Suppressor macrophage treated with lipopolysaccharide for 1 hour (primary cell): Measurements from ENCODE around the gene PTPRC.
A peak's percentile ranks its signal among the peaks of the same experiment; 100 is the strongest.

Experiments
- DNase-seq, 3 donors: peaks; one replicate each; pipeline ENCODE4 v3.0.0-alpha.2; 2020 to 2022

PTPRC gene

DNA sequence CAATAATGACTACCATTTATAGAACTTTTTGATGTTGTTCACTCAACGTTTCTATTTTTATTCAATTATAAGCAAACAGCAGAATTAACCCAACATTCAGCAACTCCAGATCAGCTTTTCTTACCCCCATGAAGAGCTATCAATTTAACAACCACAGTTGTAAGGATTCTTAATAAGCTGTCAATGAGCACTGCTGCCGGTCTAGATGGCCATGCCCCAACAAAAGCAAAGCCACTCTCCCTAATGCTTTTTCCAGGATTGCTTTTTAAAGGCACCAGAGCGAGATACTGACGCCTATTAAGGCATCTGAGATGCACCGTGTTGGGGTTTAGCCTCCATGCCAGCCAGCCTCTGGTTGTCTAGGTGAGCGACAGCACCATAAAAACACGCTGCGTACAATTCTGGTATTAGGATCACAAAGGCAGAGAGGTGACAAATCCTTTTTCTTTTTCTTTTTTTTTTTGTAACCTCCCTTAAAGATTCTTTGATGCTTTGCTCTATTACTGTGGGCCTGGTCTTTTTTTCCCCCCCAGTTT is 39.5 kb downstream of the PTPRC start:
- DNase-seq = no peak

DNA sequence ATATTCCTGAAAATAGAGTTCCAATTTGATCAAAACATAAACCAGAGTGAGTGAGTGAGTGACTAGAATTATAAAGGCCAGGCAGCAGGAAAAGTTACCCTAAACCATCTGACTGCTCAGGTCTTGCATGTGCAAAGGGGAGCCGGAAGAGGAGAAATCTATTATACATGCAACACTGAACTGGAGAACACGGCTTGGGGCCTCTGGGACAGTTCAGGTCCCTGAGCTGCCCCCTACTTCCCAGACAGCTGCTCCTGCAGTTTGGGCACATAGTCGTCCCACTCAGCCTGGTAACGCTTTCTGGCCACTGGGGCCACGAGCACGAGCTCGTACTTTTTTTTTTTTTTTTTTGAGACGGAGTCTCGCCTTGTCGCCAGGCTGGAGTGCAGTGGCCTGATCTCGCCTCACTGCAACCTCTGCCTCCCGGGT is 40.1 kb downstream of the PTPRC start:
- DNase-seq = no peak

DNA sequence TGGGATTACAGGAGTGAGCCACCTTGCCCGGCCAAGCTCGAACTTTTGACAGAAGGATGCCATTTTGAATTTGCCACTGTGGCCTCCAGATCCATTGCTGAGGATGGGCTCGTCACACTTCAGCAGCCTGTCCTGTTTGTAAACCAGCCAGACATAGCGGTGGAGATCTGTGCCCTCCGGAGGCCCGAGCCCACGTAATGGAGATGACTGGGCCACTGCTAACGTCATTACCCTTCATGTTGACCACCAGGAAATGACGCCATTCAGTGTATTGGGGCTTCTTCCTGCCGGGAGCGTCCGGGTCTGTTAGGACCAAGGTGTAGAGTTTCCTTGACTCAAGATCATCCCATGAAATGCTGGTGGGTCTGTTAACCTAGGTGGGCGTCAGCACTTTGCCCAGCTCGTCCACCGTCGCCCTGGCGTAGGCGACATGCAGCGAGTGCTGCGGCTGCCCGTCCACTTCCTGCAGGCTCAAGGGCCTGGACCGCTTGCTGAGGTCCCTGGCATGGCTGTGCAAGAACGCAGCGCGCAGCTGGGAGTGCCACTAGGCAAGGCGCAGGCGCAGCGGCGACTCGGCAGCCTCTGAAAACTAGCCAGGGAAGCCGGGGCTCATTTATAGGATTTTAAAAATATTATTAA is 40.8 kb downstream of the PTPRC start:
- DNase-seq = no peak

DNA sequence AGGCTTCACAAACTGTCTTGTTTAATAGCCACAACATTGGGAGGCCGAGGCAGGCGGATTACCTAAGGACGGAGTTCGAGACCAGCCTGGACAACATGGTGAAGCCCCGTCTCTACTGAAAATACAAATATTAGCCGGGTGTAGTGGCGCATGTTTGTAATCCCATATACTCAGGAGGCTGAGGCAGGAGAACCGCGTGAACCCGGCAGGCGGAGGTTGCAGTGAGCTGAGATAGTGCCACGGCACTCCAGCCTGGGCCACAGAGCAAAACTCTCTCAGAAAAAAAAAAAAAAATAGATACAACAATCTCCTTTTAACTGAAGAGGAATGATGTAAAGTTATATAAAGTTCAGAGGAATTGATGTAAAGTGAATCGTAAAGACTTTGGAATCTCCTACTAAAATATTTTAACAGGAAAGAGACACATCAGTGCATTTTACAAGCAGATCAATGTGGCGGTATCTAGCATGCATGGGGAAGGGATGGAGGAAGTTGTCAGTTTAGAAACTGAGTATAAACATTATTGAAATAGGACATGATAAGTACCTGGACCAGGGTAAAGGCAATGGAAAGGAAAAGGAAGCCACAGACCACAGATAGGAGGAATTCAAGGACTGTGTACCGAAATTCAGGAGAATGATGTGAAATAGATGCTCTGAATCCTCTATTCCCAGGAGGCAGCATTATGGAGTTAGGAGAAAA is 41.5 kb downstream of the PTPRC start:
- DNase-seq = no peak

DNA sequence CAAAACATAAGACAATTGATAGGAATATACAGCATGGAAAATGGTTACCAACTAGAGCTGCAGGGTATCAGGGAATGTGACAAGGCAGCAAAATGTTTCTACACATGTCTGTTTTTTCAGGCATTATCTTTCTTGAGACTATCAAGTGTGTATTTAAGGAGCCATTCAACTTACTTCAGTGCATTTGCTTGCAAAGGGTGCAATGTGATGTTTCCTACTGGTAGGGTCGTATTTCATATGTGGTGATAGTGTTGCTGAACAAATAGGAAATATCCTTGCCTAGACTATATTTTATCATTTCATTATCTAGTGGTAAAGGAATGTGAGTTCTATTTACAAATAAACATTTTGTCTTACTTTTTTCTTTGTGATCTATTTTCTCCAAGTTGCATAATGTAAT is 42.4 kb downstream of the PTPRC start:
- DNase-seq = no peak

DNA sequence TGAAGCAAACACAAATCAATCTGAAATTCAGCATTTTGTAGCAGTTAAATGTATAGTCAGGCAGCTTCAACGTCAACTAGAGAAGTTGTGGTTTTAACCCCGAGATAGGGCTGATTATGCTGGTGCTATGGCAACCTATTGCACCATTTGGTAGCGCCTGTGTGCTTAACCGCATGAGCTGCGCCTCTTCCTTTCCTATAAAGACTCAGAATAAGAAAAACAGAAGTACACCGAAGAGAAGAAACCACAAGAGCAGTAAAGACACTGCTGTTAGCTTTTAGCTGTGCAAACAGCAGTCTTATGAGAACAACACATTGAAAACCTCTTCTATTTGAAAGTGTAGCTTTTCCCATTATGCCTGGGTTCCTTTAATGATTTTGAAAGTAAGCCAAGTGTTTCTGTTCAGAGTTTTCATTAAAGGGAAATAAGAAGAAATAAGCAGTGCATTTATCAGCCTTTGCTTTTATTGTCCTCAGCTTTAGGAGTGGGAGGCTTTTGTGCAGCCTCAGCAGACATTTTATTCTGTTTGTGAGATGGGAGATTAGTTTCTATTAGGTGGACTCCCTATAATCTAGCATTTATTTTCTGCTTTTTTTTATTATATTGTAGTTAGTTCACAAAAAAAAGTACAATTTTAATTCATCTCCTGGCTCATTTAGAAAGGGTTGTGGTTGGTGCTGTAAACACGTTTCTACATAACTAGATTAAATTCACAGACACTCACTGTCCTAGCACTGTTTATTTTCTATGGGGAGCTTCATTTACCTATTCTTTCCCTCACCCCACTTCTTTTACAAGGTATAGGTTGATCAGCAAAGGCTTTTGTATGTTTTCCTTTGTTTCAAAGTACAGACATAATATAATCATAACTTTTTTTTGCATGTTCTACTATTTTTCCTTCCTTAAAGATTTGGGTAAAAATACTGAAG is 43.3 kb downstream of the PTPRC start:
- peak; percentile 92 to 98 (median 96) for DNase-seq

DNA sequence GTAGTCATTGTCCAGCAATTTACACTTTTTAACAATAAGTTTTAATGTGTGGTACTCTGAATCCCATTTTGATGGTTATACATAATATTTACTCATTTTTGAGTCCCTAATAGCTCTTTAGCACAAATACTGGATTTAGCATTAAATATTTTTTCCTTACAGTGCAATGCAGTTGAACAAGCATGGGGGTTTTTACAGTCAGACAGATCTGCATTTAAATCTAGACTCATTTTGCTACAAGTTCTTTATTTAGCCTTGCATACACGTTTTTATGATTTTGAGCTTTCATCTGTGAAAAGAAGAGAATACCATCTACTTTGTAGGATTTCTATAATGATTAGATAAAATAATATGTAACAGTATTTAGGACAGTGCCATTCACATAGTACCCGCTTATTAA is 44.0 kb downstream of the PTPRC start:
- DNase-seq = no peak

DNA sequence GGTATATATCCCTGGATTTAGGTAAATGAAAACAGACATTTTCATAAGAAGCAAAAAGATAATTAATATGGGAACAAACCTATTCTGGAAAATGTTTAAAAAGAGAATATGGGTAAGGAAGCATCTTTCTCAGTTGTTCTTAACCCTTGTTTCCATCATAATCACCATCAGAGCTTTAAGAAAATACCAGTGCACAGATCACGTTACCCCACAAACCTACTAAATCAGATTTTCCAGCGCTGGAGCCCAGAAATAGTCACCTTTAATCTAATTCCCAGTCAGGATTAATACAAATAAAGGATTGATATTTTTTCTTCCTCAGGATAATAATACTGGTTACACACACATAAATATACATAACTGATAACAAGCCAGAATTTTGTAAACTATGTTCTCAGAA is 44.6 kb downstream of the PTPRC start:
- DNase-seq = no peak

DNA sequence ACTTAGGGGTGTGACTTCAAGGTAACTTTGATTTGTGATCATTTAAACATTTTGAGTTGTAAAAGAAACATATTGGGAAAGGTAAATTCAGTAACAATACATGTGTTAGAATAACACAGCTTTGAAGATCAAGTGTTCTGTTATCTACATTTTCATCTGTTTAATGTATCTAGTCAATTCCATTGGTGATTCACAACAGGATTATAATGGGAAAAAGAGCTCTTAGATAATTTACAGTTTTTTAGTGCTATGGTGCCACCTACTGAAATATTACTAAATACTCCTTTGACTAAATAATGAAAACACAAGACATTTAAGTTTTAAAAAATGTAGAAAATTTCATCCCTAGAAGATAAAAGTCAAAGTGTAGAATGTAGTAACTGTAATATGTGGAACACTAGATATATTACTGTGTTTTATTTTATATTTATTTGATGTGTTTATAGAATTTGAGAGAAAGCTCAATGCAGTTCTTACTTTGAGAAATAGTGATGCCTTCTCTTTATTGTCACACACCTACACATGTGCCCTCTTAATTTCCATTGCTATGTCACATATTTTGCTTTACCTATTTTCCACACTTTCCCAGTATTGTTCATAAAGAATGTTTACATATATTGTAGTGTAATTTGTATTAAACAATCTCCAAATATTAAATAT is 47.4 kb downstream of the PTPRC start:
- DNase-seq = peak in 2 of 3 donors; percentile 73 to 77

DNA sequence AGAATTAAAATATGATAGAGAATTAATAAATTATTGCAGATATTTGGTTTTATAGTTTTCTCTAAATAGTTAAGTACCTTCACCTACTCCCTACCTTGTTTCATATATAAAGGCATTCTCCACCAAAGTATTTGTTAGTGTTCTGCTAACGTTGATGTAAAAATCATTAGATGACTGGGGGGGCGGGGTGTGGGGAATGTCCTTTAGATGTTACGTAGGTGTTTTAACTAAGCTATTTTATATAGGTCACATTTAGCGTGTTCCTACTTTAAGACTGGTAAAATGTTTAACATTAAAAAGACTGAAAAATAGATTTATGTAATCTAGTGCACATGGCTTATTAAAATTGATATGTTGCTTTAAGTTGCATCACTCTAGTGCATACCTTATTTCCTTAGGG is 48.6 kb downstream of the PTPRC start:
- no peak for DNase-seq

DNA sequence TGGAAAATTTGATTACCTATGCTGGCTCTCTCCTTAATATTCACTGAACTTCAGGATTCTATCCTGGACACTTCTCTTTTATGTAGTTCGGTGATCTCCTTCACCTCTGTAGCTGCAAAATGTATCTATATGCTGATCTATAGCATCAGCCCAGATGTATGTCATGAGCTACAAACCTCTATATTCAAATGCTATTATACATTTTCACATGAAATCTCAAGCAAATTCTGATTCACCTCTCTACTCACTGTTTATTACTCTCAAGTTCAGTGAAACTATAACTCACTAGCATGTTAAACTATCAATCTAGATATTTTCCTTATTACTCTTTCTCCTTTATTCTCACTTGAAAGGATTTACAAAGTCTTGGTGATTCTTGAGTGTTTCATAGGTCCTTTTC is 52.2 kb downstream of the PTPRC start:
- no peak for DNase-seq

DNA sequence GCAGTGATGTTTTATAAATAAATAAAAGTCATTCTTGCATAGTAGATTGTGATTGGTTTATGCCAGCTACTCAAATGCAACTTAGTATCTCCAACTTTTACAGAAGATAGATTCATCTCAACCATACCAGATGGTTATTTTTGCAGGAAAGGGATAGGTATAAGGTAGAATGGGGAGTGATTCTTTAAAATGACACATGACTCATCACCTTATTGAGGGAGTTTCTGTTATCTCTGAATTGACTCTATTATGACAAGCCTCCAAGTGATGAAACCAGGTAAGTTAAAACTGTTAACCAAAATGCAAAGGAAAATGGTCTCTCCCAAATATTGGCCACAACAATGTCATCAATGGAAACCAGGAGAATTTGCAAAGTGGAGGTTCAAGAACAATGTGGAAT is 54.5 kb downstream of the PTPRC start:
- no peak for DNase-seq

DNA sequence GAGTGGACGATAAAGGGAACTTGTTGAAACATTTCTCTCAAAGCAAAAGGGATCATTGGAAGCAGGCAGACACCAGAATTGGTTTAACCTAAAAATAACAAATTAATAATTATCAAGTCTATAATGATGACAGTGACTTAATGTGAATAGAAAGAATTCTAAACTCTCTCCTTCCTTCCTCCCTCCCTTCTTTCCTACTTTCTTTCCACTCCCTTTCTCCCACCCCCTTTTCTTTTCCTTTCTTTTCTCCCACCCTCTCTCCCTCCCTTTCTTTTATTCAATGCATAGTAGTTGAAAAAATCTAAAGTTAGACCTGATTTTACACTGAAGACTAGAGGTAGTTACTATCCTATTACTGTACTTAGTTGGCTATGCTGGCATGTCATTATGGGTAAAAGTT is 55.7 kb downstream of the PTPRC start:
- no peak for DNase-seq

DNA sequence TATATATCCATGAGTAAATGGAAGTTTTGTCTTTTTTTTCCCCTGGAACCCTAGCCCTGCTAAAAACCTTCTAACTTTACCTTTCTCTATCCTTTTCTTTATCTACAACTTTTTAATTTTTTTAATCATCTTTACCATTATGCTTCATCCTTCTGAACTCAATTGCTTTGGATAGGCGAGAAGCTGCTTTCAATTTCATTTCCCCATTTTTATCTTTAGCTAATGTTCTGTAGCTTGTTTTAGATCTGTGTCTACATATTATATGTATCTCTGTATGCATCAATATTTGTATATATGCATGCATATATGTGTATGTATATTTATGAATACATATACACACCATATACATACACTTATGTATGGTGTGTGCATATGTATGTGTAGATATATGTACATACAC is 57.4 kb downstream of the PTPRC start:
- peak in 2 of 3 donors; percentile 40 to 59 for DNase-seq

DNA sequence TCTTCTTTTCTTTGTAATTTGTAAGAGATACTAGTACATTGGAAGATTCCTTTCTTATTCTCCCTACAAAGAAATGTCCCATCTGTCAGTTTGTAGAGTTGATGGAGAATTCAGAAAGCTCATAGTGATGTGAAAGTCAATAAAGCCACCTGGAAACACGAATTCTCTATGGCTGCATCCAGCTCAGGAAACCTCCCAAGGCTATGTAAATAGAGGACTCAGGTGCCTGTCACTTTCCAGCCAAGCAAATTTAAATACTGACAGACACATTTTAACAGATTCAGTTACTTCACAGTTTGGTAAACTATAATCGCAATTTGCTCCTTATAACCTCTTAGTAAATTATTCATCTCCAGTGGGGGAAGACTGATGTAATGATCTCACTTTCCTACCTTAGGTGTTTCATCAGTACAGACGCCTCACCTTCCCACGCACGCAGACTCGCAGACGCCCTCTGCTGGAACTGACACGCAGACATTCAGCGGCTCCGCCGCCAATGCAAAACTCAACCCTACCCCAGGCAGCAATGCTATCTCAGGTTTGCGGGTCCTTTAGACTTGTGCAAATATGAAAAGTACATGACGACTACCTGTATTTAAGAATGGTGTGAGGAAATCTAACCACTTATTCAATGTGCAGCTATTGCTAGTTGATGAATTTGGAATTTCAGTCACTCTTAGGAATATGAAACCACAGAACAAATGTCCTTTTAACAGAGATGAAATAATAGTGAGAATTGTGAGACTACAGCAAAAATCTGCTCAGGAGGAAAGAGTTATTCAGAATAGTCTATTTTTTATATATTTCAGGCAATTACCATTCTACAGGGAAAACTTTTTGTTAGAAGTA is 60.6 kb downstream of the PTPRC start:
- peak in 1 of 3 donors; percentile 27 for DNase-seq

DNA sequence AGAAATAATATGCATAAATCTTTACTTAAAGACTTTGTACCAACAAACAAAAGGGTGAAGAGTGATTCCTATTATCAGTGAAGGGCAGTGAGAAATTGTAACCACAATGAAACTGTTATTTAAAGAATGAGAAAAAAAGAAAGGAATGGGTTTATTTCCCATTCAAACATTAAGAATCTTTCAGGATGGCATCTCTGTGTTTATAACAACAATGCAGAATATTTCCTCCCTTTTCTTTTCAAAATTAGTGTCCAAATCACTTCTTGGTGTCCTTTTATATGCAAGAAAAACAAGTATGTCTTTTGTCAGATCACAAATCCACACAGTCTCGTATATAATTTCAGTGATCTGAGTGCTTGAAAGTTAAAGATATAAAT is 61.2 kb downstream of the PTPRC start:
- DNase-seq = no peak

DNA sequence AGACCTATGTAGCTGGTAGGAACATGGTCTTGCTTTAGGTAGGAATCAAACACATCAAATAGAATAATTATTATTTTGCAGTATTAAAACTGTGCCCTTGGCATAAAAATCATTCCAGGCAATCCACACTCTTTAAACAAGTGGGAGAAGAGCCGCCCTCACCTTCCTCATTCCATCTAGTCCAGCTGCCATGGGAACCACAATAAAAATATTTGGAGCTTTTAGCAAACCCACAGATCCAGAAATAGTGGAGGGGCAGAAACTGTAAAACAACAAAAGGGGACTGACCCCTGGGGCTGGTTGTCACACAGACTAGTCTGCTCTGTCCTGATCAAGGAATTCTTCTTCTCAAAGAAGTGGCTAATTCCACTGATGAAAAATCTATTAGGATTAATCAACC is 61.6 kb downstream of the PTPRC start:
- DNase-seq = no peak

DNA sequence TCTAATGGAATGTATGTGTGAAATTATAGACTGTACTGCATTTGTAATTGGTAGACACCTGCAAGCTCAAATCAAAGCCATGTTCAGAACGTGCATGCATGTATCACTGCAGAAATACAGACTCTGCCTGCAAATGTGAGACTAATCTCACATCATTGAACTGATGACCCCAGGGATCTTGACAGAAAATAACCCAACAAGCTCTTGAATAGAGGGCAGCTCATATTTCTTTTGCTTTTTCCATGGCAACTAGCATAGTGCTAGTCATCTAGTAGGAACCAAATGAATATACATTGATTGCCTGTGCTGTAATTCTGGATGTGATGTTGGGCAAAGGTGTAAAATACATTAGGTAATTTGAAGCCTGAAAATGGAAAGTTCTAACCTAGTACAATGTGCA is 62.4 kb downstream of the PTPRC start:
- no peak for DNase-seq

DNA sequence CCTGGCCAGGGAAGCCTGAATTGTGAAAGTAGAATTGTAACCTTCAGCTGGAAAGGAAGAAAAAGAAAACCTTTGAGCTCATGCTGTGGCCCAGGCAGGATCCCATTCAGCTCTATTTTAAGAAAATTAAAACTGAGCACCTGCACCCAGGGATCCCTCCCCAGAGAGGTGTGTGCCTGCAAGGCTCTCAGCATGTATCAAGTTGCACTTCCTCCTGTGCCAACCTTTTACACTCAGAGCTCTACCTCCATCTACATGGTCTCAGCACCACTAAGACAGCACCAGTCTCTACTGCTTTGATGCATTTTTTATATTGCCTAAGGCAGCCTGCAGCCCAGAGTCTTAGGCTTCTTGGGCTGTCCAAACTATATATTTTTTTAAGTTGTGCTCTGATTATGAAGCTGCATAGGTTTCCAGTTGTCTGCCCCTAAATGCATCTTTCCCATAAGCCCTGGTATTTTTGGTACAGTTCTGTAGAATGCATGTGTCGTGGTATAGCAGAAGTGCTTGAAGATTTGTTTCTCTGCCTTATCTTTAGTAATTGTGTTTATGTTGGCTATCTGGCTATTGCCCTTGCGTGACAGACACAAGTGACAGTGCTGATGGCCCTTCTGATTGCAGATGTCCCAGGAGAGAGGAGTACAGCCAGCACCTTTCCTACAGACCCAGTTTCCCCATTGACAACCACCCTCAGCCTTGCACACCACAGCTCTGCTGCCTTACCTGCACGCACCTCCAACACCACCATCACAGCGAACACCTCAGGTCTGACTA is 63.1 kb downstream of the PTPRC start:
- no peak for DNase-seq

DNA sequence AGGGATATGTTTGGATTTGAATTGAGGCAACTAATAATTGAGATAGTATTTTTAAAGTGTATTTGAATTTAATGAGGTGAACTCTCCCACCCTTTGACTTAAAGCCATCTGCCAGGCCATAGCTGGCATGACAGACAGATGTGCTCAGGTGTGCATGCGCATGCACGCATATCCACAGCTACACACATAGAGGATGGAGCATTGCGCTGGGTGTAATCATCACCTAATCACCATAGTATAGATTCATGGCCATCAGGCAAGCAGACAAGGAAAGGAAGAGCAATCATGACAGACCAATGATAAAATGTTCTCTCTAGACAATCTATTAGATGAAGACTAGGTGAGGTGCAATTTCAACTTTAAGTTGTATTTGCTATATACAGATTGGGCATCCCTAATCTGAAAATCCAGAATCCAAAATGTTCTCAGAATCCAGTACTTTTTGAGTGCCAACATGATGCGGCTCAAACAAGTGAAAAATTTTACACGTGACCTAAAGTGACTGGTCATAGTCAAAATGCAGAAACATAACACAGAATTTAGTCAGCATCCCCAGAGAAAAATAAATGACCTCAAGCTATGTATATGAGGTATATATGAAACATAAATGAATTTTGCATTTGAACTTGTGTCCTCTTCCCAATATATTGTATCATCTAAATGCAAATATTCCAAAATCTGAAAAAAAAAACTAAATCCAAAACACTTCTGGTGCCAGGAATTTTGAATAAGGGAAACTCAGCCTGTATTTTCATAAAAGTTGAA is 70.1 kb downstream of the PTPRC start:
- no peak for DNase-seq
